Activated CD4-positive, CD25-positive, alpha-beta regulatory T cell treated with anti-CD3 and anti-CD28 coated beads, Interleukin-2, amount 50 U/mL, for 16 hours (primary cell): ENCODE data around the gene MEDAG.

Source experiments
- DNase-seq: peaks from one replicate; pipeline ENCODE4 v3.0.0-alpha.2; 2020; ENCODE audit warnings: low read depth, low spot score

Gene MEDAG

GRCh38 chr13:30905932-30906383 lies at the start of gene MEDAG:
Gene MEDAG (plus strand): TSS chr13:30906271. CDS start chr13:30906516, 245 bp downstream.
- DNase-seq: no peak

- DNase-seq: no peak
Measured at GRCh38 chr13:30857018-30857417, 49.1 kb upstream of the MEDAG start.

GRCh38 chr13:30857636-30858035 lies 48.4 kb upstream of the MEDAG start:
- no peak for DNase-seq

GRCh38 chr13:30859326-30859725 lies 46.7 kb upstream of the MEDAG start:
- no peak for DNase-seq

- DNase-seq: no peak
Measured at GRCh38 chr13:30861163-30861562, 44.9 kb upstream of the MEDAG start.

- no peak for DNase-seq
Measured at GRCh38 chr13:30861836-30862467, 44.1 kb upstream of the MEDAG start.

- DNase-seq: no peak
Measured at GRCh38 chr13:30862707-30863106, 43.4 kb upstream of the MEDAG start.

- no peak for DNase-seq
Measured at GRCh38 chr13:30863231-30863630, 42.8 kb upstream of the MEDAG start.

- DNase-seq: no peak
Measured at GRCh38 chr13:30863796-30864195, 42.3 kb upstream of the MEDAG start.

- no peak for DNase-seq
Measured at GRCh38 chr13:30864433-30865122, 41.5 kb upstream of the MEDAG start.

GRCh38 chr13:30865123-30866049 lies 40.7 kb upstream of the MEDAG start:
- DNase-seq: peak; percentile 12

GRCh38 chr13:30866677-30867076 lies 39.4 kb upstream of the MEDAG start:
- DNase-seq: no peak

- no peak for DNase-seq
Measured at GRCh38 chr13:30867089-30867669, 38.9 kb upstream of the MEDAG start.

GRCh38 chr13:30868799-30869470 lies 37.1 kb upstream of the MEDAG start:
- DNase-seq: no peak

- DNase-seq: no peak
Measured at GRCh38 chr13:30869491-30869890, 36.6 kb upstream of the MEDAG start.

GRCh38 chr13:30870049-30870884 lies 35.8 kb upstream of the MEDAG start:
- no peak for DNase-seq

GRCh38 chr13:30870916-30871587 lies 35.0 kb upstream of the MEDAG start:
- DNase-seq: no peak

GRCh38 chr13:30871588-30872275 lies 34.3 kb upstream of the MEDAG start:
- DNase-seq: no peak

GRCh38 chr13:30872276-30872594 lies 33.8 kb upstream of the MEDAG start:
- no peak for DNase-seq
